Non-pigmented ciliary epithelial cell (primary cell): ENCODE results near the gene NTNG2.
A peak's percentile ranks its signal among the peaks of the same experiment; 100 is the strongest.

Source experiments
- DNase-seq: peaks from one replicate; pipeline ENCODE4 v3.0.0-alpha.2; 2010; ENCODE audit warnings: low read depth

NTNG2 gene

GRCh38 chr9:132204883-132205282 is 43.0 kb downstream of the NTNG2 start:
- DNase-seq = no peak

- DNase-seq = no peak
Observed at GRCh38 chr9:132207215-132207614, 45.4 kb downstream of the NTNG2 start.

- no peak for DNase-seq
Observed at GRCh38 chr9:132207839-132208615, 46.2 kb downstream of the NTNG2 start.

GRCh38 chr9:132209228-132209627 is 47.4 kb downstream of the NTNG2 start:
- DNase-seq = no peak

- peak; percentile 14 for DNase-seq
Observed at GRCh38 chr9:132210472-132211145, 48.8 kb downstream of the NTNG2 start.

GRCh38 chr9:132211570-132211969 is 49.7 kb downstream of the NTNG2 start:
- DNase-seq = no peak

- DNase-seq = peak; percentile 68
Observed at GRCh38 chr9:132214027-132214622, 52.3 kb downstream of the NTNG2 start.

- DNase-seq = no peak
Observed at GRCh38 chr9:132216861-132217619, 55.2 kb downstream of the NTNG2 start.

GRCh38 chr9:132218208-132218607 is 56.4 kb downstream of the NTNG2 start:
- no peak for DNase-seq

- DNase-seq = no peak
Observed at GRCh38 chr9:132221941-132222340, 60.1 kb downstream of the NTNG2 start.

- no peak for DNase-seq
Observed at GRCh38 chr9:132224645-132225044, 62.8 kb downstream of the NTNG2 start.

GRCh38 chr9:132226571-132227430 is 64.9 kb downstream of the NTNG2 start:
- no peak for DNase-seq

- DNase-seq = no peak
Observed at GRCh38 chr9:132228062-132228461, 66.2 kb downstream of the NTNG2 start.

GRCh38 chr9:132230605-132231004 is 68.7 kb downstream of the NTNG2 start:
- no peak for DNase-seq

- no peak for DNase-seq
Observed at GRCh38 chr9:132231019-132231701, 69.3 kb downstream of the NTNG2 start.

- DNase-seq = no peak
Observed at GRCh38 chr9:132232522-132232921, 70.7 kb downstream of the NTNG2 start.

- DNase-seq = no peak
Observed at GRCh38 chr9:132233138-132233537, 71.3 kb downstream of the NTNG2 start.

- DNase-seq = no peak
Observed at GRCh38 chr9:132234535-132234934, 72.7 kb downstream of the NTNG2 start.

GRCh38 chr9:132235125-132235524 is 73.3 kb downstream of the NTNG2 start:
- DNase-seq = no peak

GRCh38 chr9:132235894-132236661 is 74.2 kb downstream of the NTNG2 start:
- DNase-seq = no peak
